Osteoblast (primary cell): Measurements from ENCODE around the gene SAE1. TPM values are rescaled to one million over a fixed set of nuclear protein-coding genes. Genes with fewer than 3 reads are reported as not detected.

ENCODE experiments used
- DNase-seq: peaks from one replicate; pipeline ENCODE4 v3.0.0; 2011; ENCODE audit warnings: low spot score, mixed read lengths; ENCODE audit not compliant: insufficient read length; ENCODE audit errors: missing footprints
- H2AFZ ChIP-seq: 2 replicates; pipeline ENCODE4 v1.6.0; 2011; ENCODE audit warnings: mild to moderate bottlenecking, low read length
- H3K27ac ChIP-seq: 2 replicates; pipeline ENCODE4 v1.5.1; 2011; ENCODE audit warnings: mild to moderate bottlenecking, low read depth, low read length, moderate library complexity
- H3K27me3 ChIP-seq: 2 replicates; pipeline ENCODE4 v1.6.0; 2012; ENCODE audit warnings: mild to moderate bottlenecking, control low read depth, inconsistent platforms, low read length, moderate library complexity; ENCODE audit not compliant: insufficient read depth
- H3K36me3 ChIP-seq: 2 replicates; pipeline ENCODE4 v1.5.1; 2011; ENCODE audit warnings: mild to moderate bottlenecking, low read length, control low read depth, moderate library complexity; ENCODE audit not compliant: insufficient read depth
- H3K4me1 ChIP-seq: 2 replicates; pipeline ENCODE4 v1.5.1; 2011; ENCODE audit warnings: mild to moderate bottlenecking, low read length, control low read depth, moderate library complexity; ENCODE audit not compliant: insufficient read depth
- H3K4me2 ChIP-seq: 2 replicates; pipeline ENCODE4 v1.6.0; 2011; ENCODE audit warnings: mild to moderate bottlenecking, low read length; ENCODE audit not compliant: insufficient read depth
- H3K4me3 ChIP-seq: fragments of 200-600 bp; sonication (generic); 3 replicates; pipeline ENCODE4 v1.5.1; 2012; ENCODE audit warnings: mild to moderate bottlenecking, low read length, inconsistent platforms; ENCODE audit not compliant: insufficient read depth
- H3K79me2 ChIP-seq: 2 replicates; pipeline ENCODE4 v1.6.0; 2012; ENCODE audit warnings: mild to moderate bottlenecking, low read length, control low read depth, inconsistent platforms; ENCODE audit not compliant: insufficient read depth
- H3K9me3 ChIP-seq: 2 replicates; pipeline ENCODE4 v1.5.1; 2011; ENCODE audit warnings: low read depth, low read length, control low read depth
- H4K20me1 ChIP-seq: 2 replicates; pipeline ENCODE4 v1.6.0; 2012; ENCODE audit warnings: mild to moderate bottlenecking, low read length, control low read depth; ENCODE audit not compliant: insufficient read depth
- total RNA-seq: library from RNA; depleted of rRNA; stranded (reverse); fragments of >200 nt; gene quantifications from 2 replicates; pipeline ENCODE4 v1.2.3, GENCODE V29; 2012
- TF ChIP-seq, protein P1 (sequence below): IDR thresholded peaks from 2 replicates; pipeline ENCODE4 v1.5.1; 2011; ENCODE audit warnings: mild to moderate bottlenecking, low read depth, low read length, moderate library complexity; ENCODE audit errors: extremely low read depth

Gene SAE1
- total RNA-seq, 1 donor, result 105 TPM

DNA sequence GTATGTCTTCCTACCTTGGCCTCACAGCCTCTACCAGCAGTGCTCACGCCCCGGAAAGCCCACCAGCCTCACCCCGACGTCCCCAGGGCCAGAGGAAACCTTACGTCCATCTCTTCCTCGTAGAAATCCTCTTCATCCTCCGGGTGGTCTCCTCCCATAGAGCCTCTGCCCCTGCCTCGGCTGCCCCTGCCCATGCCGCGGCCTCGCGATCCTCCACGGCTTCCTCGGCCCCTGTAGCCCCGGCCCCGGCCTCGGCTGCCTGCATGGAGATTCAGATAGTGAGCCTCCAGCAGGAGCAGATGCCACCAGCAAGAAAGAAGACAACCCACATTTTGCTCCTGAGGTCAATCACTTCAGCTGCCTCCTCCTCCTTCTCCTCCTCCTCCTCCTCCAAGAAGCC is 44.4 kb upstream of the SAE1 start:
- Histone ChIP-seq H3K9me3 (no peaks in the 10 kb centered on the region), H3K4me2 (no peak overlapping the region), H2AFZ (no peak overlapping the region), H3K36me3 (peaks cover 68% of the 10 kb centered on the region), H3K27ac (no peak overlapping the region), H3K4me3 (no peak overlapping the region), H3K79me2 (peaks cover 11% of the 10 kb centered on the region), H3K27me3 (no peaks in the 10 kb centered on the region), H3K4me1 (no peaks in the 10 kb centered on the region), H4K20me1 (no peaks in the 10 kb centered on the region)
- DNase-seq, result no peak
- TF ChIP-seq, protein P1, sequence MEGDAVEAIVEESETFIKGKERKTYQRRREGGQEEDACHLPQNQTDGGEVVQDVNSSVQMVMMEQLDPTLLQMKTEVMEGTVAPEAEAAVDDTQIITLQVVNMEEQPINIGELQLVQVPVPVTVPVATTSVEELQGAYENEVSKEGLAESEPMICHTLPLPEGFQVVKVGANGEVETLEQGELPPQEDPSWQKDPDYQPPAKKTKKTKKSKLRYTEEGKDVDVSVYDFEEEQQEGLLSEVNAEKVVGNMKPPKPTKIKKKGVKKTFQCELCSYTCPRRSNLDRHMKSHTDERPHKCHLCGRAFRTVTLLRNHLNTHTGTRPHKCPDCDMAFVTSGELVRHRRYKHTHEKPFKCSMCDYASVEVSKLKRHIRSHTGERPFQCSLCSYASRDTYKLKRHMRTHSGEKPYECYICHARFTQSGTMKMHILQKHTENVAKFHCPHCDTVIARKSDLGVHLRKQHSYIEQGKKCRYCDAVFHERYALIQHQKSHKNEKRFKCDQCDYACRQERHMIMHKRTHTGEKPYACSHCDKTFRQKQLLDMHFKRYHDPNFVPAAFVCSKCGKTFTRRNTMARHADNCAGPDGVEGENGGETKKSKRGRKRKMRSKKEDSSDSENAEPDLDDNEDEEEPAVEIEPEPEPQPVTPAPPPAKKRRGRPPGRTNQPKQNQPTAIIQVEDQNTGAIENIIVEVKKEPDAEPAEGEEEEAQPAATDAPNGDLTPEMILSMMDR, result no peak

DNA sequence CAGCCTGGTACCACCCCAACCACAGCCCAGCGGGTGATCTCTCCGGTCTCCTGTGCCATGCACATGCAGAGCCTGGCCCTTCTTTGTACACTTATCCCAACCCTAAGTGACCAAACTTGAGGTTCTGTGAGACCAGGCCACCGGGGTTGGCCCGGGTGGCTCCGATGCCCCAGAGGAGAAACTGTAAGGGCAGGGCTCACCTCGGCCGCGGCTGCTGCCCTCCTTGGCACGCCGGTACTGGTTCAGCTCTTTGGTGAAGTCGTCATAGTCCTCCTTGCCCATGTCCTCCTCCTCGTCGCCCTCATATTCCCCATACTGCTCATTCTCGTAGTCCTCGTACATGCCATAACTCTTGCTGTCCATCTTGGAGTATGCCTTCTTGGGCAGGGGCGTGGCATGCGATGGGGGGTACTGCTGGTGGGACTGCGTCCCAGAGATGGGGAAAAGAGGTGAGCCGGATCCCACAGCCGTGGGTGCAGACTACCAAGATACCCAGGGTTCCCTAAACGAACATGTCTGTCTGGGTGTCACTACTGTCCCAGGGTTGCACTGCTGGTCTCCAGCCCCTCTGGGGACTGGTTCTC is 40.8 kb upstream of the SAE1 start:
- Histone ChIP-seq H3K36me3 (peaks cover 57% of the 10 kb centered on the region), H3K4me2 (no peak overlapping the region), H3K27me3 (no peaks in the 10 kb centered on the region), H3K4me3 (no peak overlapping the region), H3K9me3 (no peaks in the 10 kb centered on the region), H4K20me1 (no peaks in the 10 kb centered on the region), H2AFZ (no peak overlapping the region), H3K4me1 (peaks cover 1% of the 10 kb centered on the region), H3K79me2 (peaks cover 37% of the 10 kb centered on the region), H3K27ac (no peak overlapping the region)
- peak; percentile 46 for DNase-seq
- TF ChIP-seq, protein P1, result no peak

DNA sequence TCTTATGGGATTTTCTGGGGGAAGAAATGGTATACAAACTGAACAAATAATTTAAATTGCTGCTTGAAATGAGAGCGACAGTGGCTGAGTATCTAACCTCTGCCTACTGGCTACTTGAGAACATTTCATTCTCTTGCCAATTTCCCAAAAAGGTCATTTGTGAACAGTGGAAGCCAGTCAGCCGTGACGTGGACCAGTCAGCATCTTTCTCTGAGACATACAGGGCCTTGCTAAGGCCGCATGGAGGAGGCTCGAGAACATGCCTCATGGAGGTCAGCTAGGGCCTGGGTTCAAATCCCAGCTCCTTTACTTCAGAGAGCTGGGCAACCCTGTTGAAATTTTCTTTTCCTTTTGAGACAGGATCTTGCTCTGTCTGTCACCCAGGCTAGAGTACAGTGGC is 37.4 kb upstream of the SAE1 start:
- Histone ChIP-seq H3K27ac (peak overlapping the region; percentile 29), H3K79me2 (peaks cover 69% of the 10 kb centered on the region), H3K9me3 (no peaks in the 10 kb centered on the region), H3K4me3 (no peak overlapping the region), H2AFZ (no peak overlapping the region), H3K4me1 (peaks cover 28% of the 10 kb centered on the region), H3K27me3 (no peaks in the 10 kb centered on the region), H4K20me1 (peaks cover 7% of the 10 kb centered on the region), H3K36me3 (peaks cover 38% of the 10 kb centered on the region), H3K4me2 (no peak overlapping the region)
- TF ChIP-seq, protein P1, result no peak
- no peak for DNase-seq

DNA sequence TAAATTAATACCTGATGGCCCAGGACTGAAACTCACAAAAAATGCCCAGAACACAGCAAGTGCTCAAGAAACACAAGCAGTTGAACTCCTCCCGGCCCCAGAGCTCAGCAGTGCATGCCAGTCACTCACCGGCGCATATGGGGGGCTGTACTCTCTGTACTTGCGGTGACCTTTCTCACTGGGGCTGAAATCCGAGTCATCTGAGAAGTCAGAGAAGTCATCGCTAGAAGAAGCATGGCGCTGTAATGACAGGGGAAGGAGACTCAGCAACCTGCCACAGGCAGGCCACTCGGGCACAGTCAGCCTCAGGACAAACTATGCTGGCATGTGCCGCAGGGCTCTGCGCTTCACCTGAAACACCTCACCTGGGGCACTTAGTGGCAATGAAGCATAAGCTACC is 36.8 kb upstream of the SAE1 start:
- TF ChIP-seq, protein P1, result no peak
- Histone ChIP-seq H3K9me3 (no peaks in the 10 kb centered on the region), H2AFZ (no peak overlapping the region), H3K4me2 (no peak overlapping the region), H3K4me1 (peaks cover 33% of the 10 kb centered on the region), H3K4me3 (no peak overlapping the region), H3K79me2 (peaks cover 74% of the 10 kb centered on the region), H3K27ac (peak overlapping the region; percentile 29), H4K20me1 (peaks cover 9% of the 10 kb centered on the region), H3K27me3 (no peaks in the 10 kb centered on the region), H3K36me3 (peaks cover 38% of the 10 kb centered on the region)
- DNase-seq, result no peak
